Glutamatergic neuron (in vitro differentiated cells): ENCODE measurements around the gene WDR27. TPM values are rescaled to one million over a fixed set of nuclear protein-coding genes. Genes with fewer than 3 reads are reported as not detected.
"Not testable (repeated sequence)": the region's sequence is repeated elsewhere in the genome, so short reads cannot be mapped to it uniquely, and the experiment has no call there.

ENCODE experiments used
- DNase-seq: peaks from one replicate; pipeline ENCODE4 v3.0.0; 2022
- H3K27ac Mint-ChIP-seq: one replicate; pipeline ENCODE4 v1.8.0; 2020; ENCODE audit warnings: mild to moderate bottlenecking, mixed read lengths, inconsistent platforms; ENCODE audit not compliant: unreplicated experiment
- H3K27me3 Mint-ChIP-seq: one replicate; pipeline ENCODE4 v1.8.0; 2020; ENCODE audit warnings: mild to moderate bottlenecking, moderate library complexity, mixed read lengths, inconsistent platforms; ENCODE audit not compliant: unreplicated experiment
- H3K36me3 Mint-ChIP-seq: one replicate; pipeline ENCODE4 v1.8.0; 2020; ENCODE audit warnings: mild to moderate bottlenecking, mixed read lengths, inconsistent platforms; ENCODE audit not compliant: unreplicated experiment
- H3K4me1 Mint-ChIP-seq: one replicate; pipeline ENCODE4 v1.8.0; 2020; ENCODE audit warnings: mild to moderate bottlenecking, low read depth, mixed read lengths, inconsistent platforms; ENCODE audit not compliant: unreplicated experiment
- H3K4me3 Mint-ChIP-seq: one replicate; pipeline ENCODE4 v1.8.0; 2020; ENCODE audit warnings: mild to moderate bottlenecking, mixed read lengths, inconsistent platforms; ENCODE audit not compliant: unreplicated experiment
- H3K9me3 Mint-ChIP-seq: one replicate; pipeline ENCODE4 v1.8.0; 2020; ENCODE audit warnings: mild to moderate bottlenecking, moderate library complexity, mixed read lengths, inconsistent platforms; ENCODE audit not compliant: unreplicated experiment
- total RNA-seq: library from RNA; stranded (reverse); fragmentation: NEBNext Ultra II Directional; extraction: Animal tissue kit (Norgen Biotek cat#: 25700); gene quantifications from one replicate; pipeline ENCODE4 v1.2.1, GENCODE V29; 2021; ENCODE audit not compliant: unreplicated experiment
- TF ChIP-seq, protein P1 (sequence below): fragments of 200-600 bp; sonication (generic); IDR thresholded peaks from one replicate; pipeline ENCODE4 v1.5.0; 2021; ENCODE audit not compliant: partially characterized antibody, unreplicated experiment

The WDR27 gene
- total RNA-seq, 1 donor from 2014 or later, result 64.8 TPM

DNA sequence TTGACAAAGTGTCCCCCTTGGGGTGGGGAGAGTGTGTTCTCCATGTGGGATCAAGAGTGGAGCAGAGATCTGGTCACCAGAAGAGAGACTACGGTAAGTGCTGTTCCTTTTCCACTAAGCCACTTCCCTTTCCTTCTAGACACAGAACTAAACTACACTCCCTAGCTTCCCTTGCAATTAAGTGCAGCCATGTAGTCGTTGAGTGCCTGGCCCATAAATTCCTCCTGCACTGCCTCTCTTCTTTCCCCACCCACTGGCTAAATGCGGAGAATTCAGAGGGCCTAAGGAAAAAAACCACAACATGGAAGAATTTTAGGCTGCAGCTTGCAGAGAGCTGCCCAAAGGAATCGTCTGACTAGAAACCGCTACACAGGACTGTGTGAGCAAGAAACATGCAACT, 1.5 kb downstream of the WDR27 start:
- H3K27ac Mint-ChIP-seq, result no peak overlapping the region

DNA sequence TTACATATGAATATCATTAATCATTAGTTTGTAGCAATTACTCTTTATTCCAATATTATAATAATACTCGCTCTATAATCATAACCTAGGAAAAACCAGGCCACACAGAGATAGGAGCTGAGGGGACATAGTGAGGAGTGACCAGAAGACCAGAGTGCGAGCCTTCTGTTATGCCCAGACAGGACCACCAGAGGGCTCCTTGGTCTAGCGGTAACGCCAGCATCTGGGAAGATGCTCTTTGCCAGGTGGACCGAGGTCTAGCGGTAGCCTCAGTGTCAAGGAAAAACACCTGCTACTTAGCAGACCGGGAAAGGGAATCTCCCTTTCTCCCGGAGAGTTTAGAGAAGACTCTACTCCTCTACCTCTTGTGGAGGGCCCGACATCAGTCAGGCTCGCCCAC, 4.7 kb downstream of the WDR27 start:
- not testable (repeated sequence) for H3K4me3 Mint-ChIP-seq, H3K27me3 Mint-ChIP-seq, H3K4me1 Mint-ChIP-seq, H3K36me3 Mint-ChIP-seq, H3K9me3 Mint-ChIP-seq, H3K27ac Mint-ChIP-seq
- DNase-seq, result peak; percentile 74
- TF ChIP-seq, protein P1, sequence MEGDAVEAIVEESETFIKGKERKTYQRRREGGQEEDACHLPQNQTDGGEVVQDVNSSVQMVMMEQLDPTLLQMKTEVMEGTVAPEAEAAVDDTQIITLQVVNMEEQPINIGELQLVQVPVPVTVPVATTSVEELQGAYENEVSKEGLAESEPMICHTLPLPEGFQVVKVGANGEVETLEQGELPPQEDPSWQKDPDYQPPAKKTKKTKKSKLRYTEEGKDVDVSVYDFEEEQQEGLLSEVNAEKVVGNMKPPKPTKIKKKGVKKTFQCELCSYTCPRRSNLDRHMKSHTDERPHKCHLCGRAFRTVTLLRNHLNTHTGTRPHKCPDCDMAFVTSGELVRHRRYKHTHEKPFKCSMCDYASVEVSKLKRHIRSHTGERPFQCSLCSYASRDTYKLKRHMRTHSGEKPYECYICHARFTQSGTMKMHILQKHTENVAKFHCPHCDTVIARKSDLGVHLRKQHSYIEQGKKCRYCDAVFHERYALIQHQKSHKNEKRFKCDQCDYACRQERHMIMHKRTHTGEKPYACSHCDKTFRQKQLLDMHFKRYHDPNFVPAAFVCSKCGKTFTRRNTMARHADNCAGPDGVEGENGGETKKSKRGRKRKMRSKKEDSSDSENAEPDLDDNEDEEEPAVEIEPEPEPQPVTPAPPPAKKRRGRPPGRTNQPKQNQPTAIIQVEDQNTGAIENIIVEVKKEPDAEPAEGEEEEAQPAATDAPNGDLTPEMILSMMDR, result peak; percentile 58

More for the DNA sequence above, 1.5 kb downstream of the WDR27 start:
- Mint-ChIP-seq H3K27me3 (no peaks in the 10 kb centered on the region), H3K9me3 (peaks cover 6% of the 10 kb centered on the region), H3K4me1 (no peaks in the 10 kb centered on the region), H3K4me3 (peak overlapping the region; percentile 30), H3K36me3 (no peaks in the 10 kb centered on the region)
- TF ChIP-seq, protein P1, result no peak
- DNase-seq, result no peak

DNA sequence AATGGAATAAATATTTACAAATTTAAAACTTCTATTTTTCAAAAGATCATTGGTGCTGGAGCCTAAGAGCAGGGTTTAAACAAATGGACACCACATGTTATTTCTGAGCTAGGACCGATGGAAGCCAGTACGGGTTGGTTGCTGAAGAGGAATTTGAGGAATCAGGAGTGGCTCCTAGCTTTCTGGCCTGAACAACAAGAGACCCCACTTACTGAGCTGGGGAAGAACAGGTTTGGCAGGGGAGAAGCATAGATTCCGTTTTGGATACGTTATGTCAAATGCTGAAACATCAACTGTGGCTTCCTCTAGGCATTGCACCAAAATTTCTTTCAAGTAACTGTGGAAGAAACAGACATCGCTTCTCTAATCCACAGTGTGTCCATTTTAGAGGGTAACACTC, 6.7 kb downstream of the WDR27 start:
- no peak for DNase-seq
- peaks cover 5% of the 10 kb centered on the region for H3K36me3 Mint-ChIP-seq
- no peaks in the 10 kb centered on the region for H3K27me3 Mint-ChIP-seq
- no peak overlapping the region for H3K27ac Mint-ChIP-seq
- H3K4me1 Mint-ChIP-seq, result no peaks in the 10 kb centered on the region
- H3K9me3 Mint-ChIP-seq, result peaks cover 5% of the 10 kb centered on the region
- TF ChIP-seq, protein P1, result no peak
- H3K4me3 Mint-ChIP-seq, result no peak overlapping the region

GRCh38 chr6:169692516-169692915, 9.3 kb downstream of the WDR27 start:
- Mint-ChIP-seq H3K9me3 (peaks cover 3% of the 10 kb centered on the region), H3K27ac (no peak overlapping the region), H3K27me3 (no peaks in the 10 kb centered on the region), H3K4me3 (no peak overlapping the region), H3K36me3 (peaks cover 17% of the 10 kb centered on the region), H3K4me1 (no peaks in the 10 kb centered on the region)
- no peak for DNase-seq
- TF ChIP-seq, protein P1, result no peak

DNA sequence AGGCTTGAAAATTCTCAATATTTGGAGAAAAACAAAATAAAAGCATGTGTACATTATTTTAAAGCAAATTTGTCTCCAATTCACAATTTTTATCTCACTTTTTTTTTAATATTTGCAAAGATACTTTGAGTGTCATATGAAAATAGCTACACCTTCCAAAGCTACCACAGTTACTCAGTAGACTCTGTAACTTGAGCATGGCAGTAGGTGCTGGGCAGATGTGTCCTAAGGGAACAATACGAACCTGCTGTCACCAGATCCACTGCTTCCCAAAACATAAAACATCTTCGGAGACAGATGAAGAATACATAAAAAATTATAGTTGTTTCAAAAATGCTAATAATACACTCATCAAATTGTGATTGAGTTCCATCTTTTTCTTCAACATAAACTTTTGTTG, 10.6 kb downstream of the WDR27 start:
- H3K4me3 Mint-ChIP-seq, result no peak overlapping the region
- no peak for DNase-seq
- peaks cover 3% of the 10 kb centered on the region for H3K9me3 Mint-ChIP-seq
- H3K36me3 Mint-ChIP-seq, result peaks cover 24% of the 10 kb centered on the region
- no peaks in the 10 kb centered on the region for H3K4me1 Mint-ChIP-seq
- TF ChIP-seq, protein P1, result no peak
- H3K27me3 Mint-ChIP-seq, result no peaks in the 10 kb centered on the region
- no peak overlapping the region for H3K27ac Mint-ChIP-seq
